ENCODE data around the gene CAMTA1. TPM values are rescaled to one million over a fixed set of nuclear protein-coding genes. Genes with fewer than 3 reads are reported as not detected.

CAMTA1 gene
- total RNA-seq, 1 experiment from 2014 or later: 118 TPM

- no peak for DNase-seq
- Histone ChIP-seq H3K4me1 (ENCODE audit: low read length) (no peaks in the 10 kb centered on the region), H3K36me3 (ENCODE audit: insufficient read depth, low read length) (no peaks in the 10 kb centered on the region), H2AFZ (ENCODE audit: low read length) (no peak overlapping the region), H3K27ac (ENCODE audit: low read length) (no peak overlapping the region), H3K27me3 (ENCODE audit: low read length) (no peaks in the 10 kb centered on the region), H3K79me2 (ENCODE audit: low read length) (no peaks in the 10 kb centered on the region), H4K20me1 (ENCODE audit: insufficient read depth, low read depth, low read length) (peaks cover 10% of the 10 kb centered on the region; the same call in 1 of the 2 replicates), H3K4me3 (ENCODE audit: low read length) (no peak overlapping the region), H3K9ac (ENCODE audit: low read length) (no peak overlapping the region), H3K4me2 (ENCODE audit: low read depth, low read length, poor library complexity, severe bottlenecking) (no peak overlapping the region), H3K9me3 (ENCODE audit: low read length) (no peaks in the 10 kb centered on the region), H3K9me2 (replicated peaks; ENCODE audit: insufficient read depth, low read length) (no peaks in the 10 kb centered on the region)
These were observed 222.6 kb downstream of the CAMTA1 start for GRCh38 chr1:7007902-7008301.

DNA sequence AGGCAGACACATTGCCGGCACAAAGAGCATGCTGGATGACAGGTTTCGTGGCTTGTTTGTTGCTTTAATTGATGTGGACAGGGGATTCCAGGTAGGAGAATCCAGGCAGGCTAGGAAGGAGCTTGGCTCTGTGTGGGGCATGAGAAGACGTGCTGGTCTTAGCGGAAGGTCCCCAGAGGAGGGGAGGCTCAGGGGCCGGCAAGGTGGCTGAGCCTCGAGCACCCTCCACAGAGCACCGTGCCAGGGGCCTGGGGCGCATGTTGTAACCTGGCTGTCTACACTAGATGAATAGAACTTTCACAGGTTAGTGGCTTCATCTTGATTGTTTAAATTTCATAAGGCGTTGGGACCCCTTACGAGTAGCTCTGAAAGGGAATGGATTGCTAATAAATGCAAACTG, 223.1 kb downstream of the CAMTA1 start:
- H3K4me3 ChIP-seq (ENCODE audit: low read length): no peak overlapping the region
- H4K20me1 ChIP-seq (ENCODE audit: insufficient read depth, low read depth, low read length): peaks cover 10% of the 10 kb centered on the region; the same call in 1 of the 2 replicates
- no peaks in the 10 kb centered on the region for H3K79me2 ChIP-seq (ENCODE audit: low read length)
- H3K27ac ChIP-seq (ENCODE audit: low read length): no peak overlapping the region
- no peaks in the 10 kb centered on the region for H3K36me3 ChIP-seq (ENCODE audit: insufficient read depth, low read length)
- no peak overlapping the region for H3K4me2 ChIP-seq (ENCODE audit: low read depth, low read length, poor library complexity, severe bottlenecking)
- no peak overlapping the region for H2AFZ ChIP-seq (ENCODE audit: low read length)
- H3K9ac ChIP-seq (ENCODE audit: low read length): no peak overlapping the region
- H3K9me3 ChIP-seq (ENCODE audit: low read length): no peaks in the 10 kb centered on the region
- no peaks in the 10 kb centered on the region for H3K9me2 ChIP-seq (replicated peaks; ENCODE audit: insufficient read depth, low read length)
- no peaks in the 10 kb centered on the region for H3K27me3 ChIP-seq (ENCODE audit: low read length)
- H3K4me1 ChIP-seq (ENCODE audit: low read length): no peaks in the 10 kb centered on the region
- no peak for DNase-seq

DNA sequence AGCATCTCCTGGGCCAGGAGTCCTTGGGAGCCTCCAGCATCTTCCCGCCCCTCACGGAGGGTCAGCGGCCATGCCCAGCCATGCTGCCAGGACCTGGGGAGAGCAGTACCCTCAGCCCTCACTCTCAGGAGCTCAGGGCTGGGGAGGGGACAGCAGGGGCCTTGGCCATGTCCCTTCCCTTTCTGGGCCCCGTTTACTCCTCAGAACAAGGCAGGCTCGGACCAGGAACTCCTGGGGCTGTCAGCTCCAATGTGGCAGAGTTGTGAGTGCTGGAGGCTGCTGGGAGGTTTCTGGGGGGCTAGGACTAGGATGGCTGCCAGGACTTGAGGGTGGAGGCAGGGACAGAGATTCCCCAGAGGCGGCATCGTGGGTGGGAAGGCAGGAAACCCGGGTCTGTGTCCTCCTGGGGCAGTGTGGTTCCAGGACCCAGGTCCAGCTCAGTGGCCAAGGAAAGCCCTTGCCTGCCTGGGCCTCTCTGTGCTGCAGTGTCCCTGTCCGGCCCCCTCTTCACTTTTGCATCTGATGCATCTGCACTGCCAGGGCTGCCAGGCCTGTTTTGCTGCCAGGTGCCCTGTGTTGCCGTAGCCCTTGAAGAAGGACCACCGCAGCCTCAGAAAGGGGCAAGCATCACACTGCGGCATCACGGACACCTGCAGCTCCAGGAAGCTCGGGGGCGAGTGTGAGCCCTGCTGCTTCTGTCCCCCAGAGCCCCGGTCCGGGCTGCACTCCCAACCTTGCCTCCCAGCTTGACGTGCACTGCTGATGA, 223.9 kb downstream of the CAMTA1 start:
- H3K27ac ChIP-seq (ENCODE audit: low read length): no peak overlapping the region
- DNase-seq: no peak
- H3K4me1 ChIP-seq (ENCODE audit: low read length): no peaks in the 10 kb centered on the region
- no peaks in the 10 kb centered on the region for H3K27me3 ChIP-seq (ENCODE audit: low read length)
- H3K36me3 ChIP-seq (ENCODE audit: insufficient read depth, low read length): no peaks in the 10 kb centered on the region
- no peaks in the 10 kb centered on the region for H3K9me2 ChIP-seq (replicated peaks; ENCODE audit: insufficient read depth, low read length)
- H3K4me2 ChIP-seq (ENCODE audit: low read depth, low read length, poor library complexity, severe bottlenecking): no peak overlapping the region
- H2AFZ ChIP-seq (ENCODE audit: low read length): no peak overlapping the region
- no peak overlapping the region for H3K4me3 ChIP-seq (ENCODE audit: low read length)
- peaks cover 12% of the 10 kb centered on the region; the same call in 1 of the 2 replicates for H4K20me1 ChIP-seq (ENCODE audit: insufficient read depth, low read depth, low read length)
- H3K79me2 ChIP-seq (ENCODE audit: low read length): no peaks in the 10 kb centered on the region
- no peaks in the 10 kb centered on the region for H3K9me3 ChIP-seq (ENCODE audit: low read length)
- H3K9ac ChIP-seq (ENCODE audit: low read length): no peak overlapping the region

DNA sequence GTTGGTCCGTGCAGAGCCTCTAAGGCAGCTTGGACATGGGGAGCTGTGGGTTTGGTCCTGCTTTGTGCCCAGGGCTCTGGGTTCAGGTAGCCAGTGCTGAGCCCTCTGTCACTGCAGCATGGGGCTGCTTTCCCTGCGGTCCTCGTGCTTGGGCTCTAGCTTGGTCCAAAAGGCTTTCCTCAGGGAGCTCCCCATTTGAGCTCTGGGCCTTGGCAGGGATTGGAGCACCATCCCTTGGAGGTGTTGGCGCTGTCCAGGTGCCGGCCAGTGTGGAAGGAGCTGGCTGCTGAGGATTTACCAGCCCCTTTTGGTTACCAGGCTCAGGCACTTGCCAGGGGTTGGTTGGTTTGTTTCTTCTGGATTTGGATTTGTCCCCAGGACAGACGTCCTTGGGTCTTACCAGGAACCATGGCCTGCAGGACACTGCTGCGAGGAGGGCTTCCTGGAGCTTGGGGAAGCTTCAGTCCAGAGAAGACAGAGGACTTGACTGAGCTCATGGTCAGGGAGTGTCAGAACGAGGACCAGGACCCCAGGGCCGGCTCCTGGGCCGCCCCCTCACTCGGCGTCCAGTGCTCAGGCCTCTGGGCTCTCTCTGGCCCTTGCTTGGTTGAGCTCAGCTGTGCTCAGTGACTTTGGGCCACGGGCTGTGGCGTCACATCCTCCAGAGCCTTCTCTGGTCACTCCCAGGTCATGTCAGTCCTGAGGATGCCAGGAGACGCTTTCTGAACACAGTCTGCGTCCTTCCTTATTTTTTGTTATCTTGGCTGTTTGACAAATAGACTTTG, 224.7 kb downstream of the CAMTA1 start:
- DNase-seq: no peak
- Histone ChIP-seq H4K20me1 (ENCODE audit: insufficient read depth, low read depth, low read length) (peaks cover 20% of the 10 kb centered on the region; the same call in 1 of the 2 replicates), H3K27me3 (ENCODE audit: low read length) (no peaks in the 10 kb centered on the region), H3K4me3 (ENCODE audit: low read length) (no peak overlapping the region), H3K27ac (ENCODE audit: low read length) (no peak overlapping the region), H2AFZ (ENCODE audit: low read length) (no peak overlapping the region), H3K4me2 (ENCODE audit: low read depth, low read length, poor library complexity, severe bottlenecking) (no peak overlapping the region), H3K9ac (ENCODE audit: low read length) (no peak overlapping the region), H3K4me1 (ENCODE audit: low read length) (no peaks in the 10 kb centered on the region), H3K9me2 (replicated peaks; ENCODE audit: insufficient read depth, low read length) (no peaks in the 10 kb centered on the region), H3K9me3 (ENCODE audit: low read length) (no peaks in the 10 kb centered on the region), H3K36me3 (ENCODE audit: insufficient read depth, low read length) (no peaks in the 10 kb centered on the region), H3K79me2 (ENCODE audit: low read length) (no peaks in the 10 kb centered on the region)

DNA sequence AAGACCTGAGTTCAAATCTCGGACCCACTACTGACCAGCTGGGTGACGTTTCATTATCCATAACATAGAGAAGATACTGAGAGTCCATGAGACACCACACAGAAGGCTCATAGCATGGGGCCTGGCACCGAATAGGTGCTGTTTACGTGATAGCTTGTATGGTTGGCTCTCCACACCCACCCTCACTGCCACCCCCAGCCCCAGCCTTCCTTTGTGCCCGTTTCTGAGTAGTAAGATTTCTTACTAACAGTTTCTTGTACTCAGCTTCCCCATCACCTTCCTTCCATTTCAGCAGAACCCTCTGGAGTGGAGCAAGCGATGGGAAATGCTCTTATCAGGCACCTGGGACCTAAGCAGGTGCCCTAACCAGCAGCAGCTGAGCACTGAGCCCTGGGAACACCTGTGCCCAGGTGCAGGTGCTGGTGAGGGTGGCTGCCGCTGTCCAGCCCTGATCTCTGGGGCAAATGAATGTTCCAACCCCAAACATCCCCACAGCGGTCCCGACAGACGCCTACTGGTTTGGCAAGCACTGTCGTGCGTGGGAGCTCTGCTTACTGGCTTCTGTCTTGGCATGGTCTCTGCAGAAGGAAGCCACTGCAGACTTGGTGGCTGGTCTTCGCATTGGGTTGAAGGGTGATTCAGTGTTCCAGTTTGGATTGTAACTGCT, 225.4 kb downstream of the CAMTA1 start:
- no peak overlapping the region for H3K4me2 ChIP-seq (ENCODE audit: low read depth, low read length, poor library complexity, severe bottlenecking)
- no peaks in the 10 kb centered on the region for H3K4me1 ChIP-seq (ENCODE audit: low read length)
- H3K36me3 ChIP-seq (ENCODE audit: insufficient read depth, low read length): no peaks in the 10 kb centered on the region
- no peak overlapping the region for H3K9ac ChIP-seq (ENCODE audit: low read length)
- DNase-seq: no peak
- no peaks in the 10 kb centered on the region for H3K79me2 ChIP-seq (ENCODE audit: low read length)
- peaks cover 20% of the 10 kb centered on the region; the same call in 1 of the 2 replicates for H4K20me1 ChIP-seq (ENCODE audit: insufficient read depth, low read depth, low read length)
- H3K27me3 ChIP-seq (ENCODE audit: low read length): 0 out of 2 replicates have a peak, but pooled peaks cover 2% of the 10 kb centered on the region
- no peaks in the 10 kb centered on the region for H3K9me2 ChIP-seq (replicated peaks; ENCODE audit: insufficient read depth, low read length)
- H2AFZ ChIP-seq (ENCODE audit: low read length): no peak overlapping the region
- no peak overlapping the region for H3K27ac ChIP-seq (ENCODE audit: low read length)
- H3K4me3 ChIP-seq (ENCODE audit: low read length): no peak overlapping the region
- H3K9me3 ChIP-seq (ENCODE audit: low read length): no peaks in the 10 kb centered on the region

- Histone ChIP-seq H3K9me2 (replicated peaks; ENCODE audit: insufficient read depth, low read length) (no peaks in the 10 kb centered on the region), H4K20me1 (ENCODE audit: insufficient read depth, low read depth, low read length) (peaks cover 18% of the 10 kb centered on the region; the same call in 1 of the 2 replicates), H3K4me1 (ENCODE audit: low read length) (no peaks in the 10 kb centered on the region), H3K27me3 (ENCODE audit: low read length) (0 out of 2 replicates have a peak, but pooled peaks cover 2% of the 10 kb centered on the region), H3K36me3 (ENCODE audit: insufficient read depth, low read length) (no peaks in the 10 kb centered on the region), H3K9me3 (ENCODE audit: low read length) (no peaks in the 10 kb centered on the region), H3K4me3 (ENCODE audit: low read length) (no peak overlapping the region), H3K79me2 (ENCODE audit: low read length) (no peaks in the 10 kb centered on the region), H3K4me2 (ENCODE audit: low read depth, low read length, poor library complexity, severe bottlenecking) (no peak overlapping the region), H3K27ac (ENCODE audit: low read length) (no peak overlapping the region), H3K9ac (ENCODE audit: low read length) (no peak overlapping the region), H2AFZ (ENCODE audit: low read length) (no peak overlapping the region)
- no peak for DNase-seq
These were observed 226.6 kb downstream of the CAMTA1 start for GRCh38 chr1:7011826-7012225.

GRCh38 chr1:7012461-7012924, 227.2 kb downstream of the CAMTA1 start:
- peaks cover 18% of the 10 kb centered on the region; the same call in 1 of the 2 replicates for H4K20me1 ChIP-seq (ENCODE audit: insufficient read depth, low read depth, low read length)
- no peak overlapping the region for H2AFZ ChIP-seq (ENCODE audit: low read length)
- no peaks in the 10 kb centered on the region for H3K36me3 ChIP-seq (ENCODE audit: insufficient read depth, low read length)
- no peak overlapping the region for H3K9ac ChIP-seq (ENCODE audit: low read length)
- no peak overlapping the region for H3K4me3 ChIP-seq (ENCODE audit: low read length)
- no peaks in the 10 kb centered on the region for H3K9me3 ChIP-seq (ENCODE audit: low read length)
- no peak overlapping the region for H3K4me2 ChIP-seq (ENCODE audit: low read depth, low read length, poor library complexity, severe bottlenecking)
- no peaks in the 10 kb centered on the region for H3K79me2 ChIP-seq (ENCODE audit: low read length)
- DNase-seq: no peak
- H3K27me3 ChIP-seq (ENCODE audit: low read length): 0 out of 2 replicates have a peak, but pooled peaks cover 2% of the 10 kb centered on the region
- H3K4me1 ChIP-seq (ENCODE audit: low read length): no peaks in the 10 kb centered on the region
- H3K9me2 ChIP-seq (replicated peaks; ENCODE audit: insufficient read depth, low read length): no peaks in the 10 kb centered on the region
- H3K27ac ChIP-seq (ENCODE audit: low read length): no peak overlapping the region
